Gastrocnemius medialis (tissue), 4 donors: ENCODE data around the gene SLC7A6OS.
"Not testable (repeated sequence)": the region's sequence is repeated elsewhere in the genome, so short reads cannot be mapped to it uniquely, and the experiment has no call there.

Source experiments
- CTCF ChIP-seq, 5 experiments: fragments of 450-650 bp in 3 of 5; fragments of 200-600 bp in 2 of 5; sonication (generic) in 2 of 5; IDR thresholded peaks in 4 of 5; conservative IDR thresholded peaks in 1 of 5; 1 replicate in 4 of 5; 2 replicates in 1 of 5; pipeline ENCODE4 v1.5.1; 2016 to 2019; ENCODE audit warnings: antibody characterized with exemption in 5 of 5, mild to moderate bottlenecking in 3 of 5, moderate library complexity in 3 of 5
- POLR2A ChIP-seq, 2 donors: fragments of 450-650 bp; IDR thresholded peaks; one replicate each; pipeline ENCODE4 v1.6.1; 2017; ENCODE audit warnings: antibody characterized with exemption in 2 of 2, mild to moderate bottlenecking in 2 of 2, moderate library complexity in 2 of 2

GRCh38 chr16:68288796-68289195 is 21.9 kb downstream of the SLC7A6OS start:
- TF ChIP-seq POLR2A (IDR thresholded peaks at IDR 0.05); CTCF (IDR thresholded peaks at IDR 0.05 in 4 of 5, conservative IDR thresholded peaks at IDR 0.05 in 1 of 5): not testable (repeated sequence)
